KG1 (cell line): ENCODE data around the gene HPSE.
"Not testable (repeated sequence)": the region's sequence is repeated elsewhere in the genome, so short reads cannot be mapped to it uniquely, and the experiment has no call there.

Experiments used
- DNase-seq: peaks from one replicate; lab custom pipeline; 2025; lab: John Stamatoyannopoulos, UW

The HPSE gene

DNA sequence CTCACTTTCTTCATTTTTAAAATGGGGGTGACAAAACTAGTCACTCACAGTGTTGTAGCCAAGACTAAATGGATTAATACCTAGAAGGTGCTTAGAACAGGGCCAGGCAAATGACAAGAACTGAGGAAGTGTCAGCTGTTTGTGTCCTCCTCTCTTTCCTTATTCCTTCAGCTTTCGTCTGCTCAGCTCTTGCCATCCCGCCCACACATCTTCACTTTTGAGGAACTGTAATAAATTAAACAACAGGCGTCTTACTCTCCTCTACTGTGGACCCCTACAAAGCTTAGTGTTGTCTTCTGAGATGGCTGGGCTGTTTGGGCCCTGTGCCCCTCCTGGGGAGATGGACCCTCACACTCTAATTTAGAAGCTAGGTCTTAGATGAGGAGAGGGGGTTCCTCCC, 2.7 kb downstream of the HPSE start:
- DNase-seq: no peak

GRCh38 chr4:83329521-83330110, 5.0 kb downstream of the HPSE start:
- no peak for DNase-seq

GRCh38 chr4:83328521-83329187, 6.0 kb downstream of the HPSE start:
- no peak for DNase-seq

DNA sequence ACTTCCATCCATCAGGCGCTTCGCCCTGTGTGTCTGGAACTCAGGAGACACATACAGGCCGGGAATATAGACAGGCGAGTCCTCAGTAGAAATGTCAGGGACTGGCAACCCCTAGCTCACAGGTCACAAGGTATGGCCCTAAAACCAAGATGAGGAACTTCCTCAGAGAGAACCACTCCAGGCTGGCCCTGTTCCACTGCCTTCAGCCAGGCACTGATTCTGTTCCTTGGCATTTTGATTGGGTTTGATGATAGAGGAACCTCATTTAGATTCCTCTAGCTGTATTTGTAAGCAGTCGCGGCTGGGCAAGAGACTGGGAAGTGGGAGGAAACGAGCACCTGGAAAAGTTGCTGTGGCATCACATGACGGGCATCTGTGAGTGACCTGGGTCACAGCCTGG, 8.1 kb downstream of the HPSE start:
- no peak for DNase-seq

- DNase-seq: not testable (repeated sequence)
Measured at GRCh38 chr4:83325306-83325705, 9.3 kb downstream of the HPSE start.

- no peak for DNase-seq
Measured at GRCh38 chr4:83323136-83323535, 11.5 kb downstream of the HPSE start.

- peak; percentile 65 for DNase-seq
Measured at GRCh38 chr4:83320548-83320947, 14.1 kb downstream of the HPSE start.

- DNase-seq: no peak
Measured at GRCh38 chr4:83318666-83319065, 16.0 kb downstream of the HPSE start.

- DNase-seq: no peak
Measured at GRCh38 chr4:83317671-83318070, 17.0 kb downstream of the HPSE start.

DNA sequence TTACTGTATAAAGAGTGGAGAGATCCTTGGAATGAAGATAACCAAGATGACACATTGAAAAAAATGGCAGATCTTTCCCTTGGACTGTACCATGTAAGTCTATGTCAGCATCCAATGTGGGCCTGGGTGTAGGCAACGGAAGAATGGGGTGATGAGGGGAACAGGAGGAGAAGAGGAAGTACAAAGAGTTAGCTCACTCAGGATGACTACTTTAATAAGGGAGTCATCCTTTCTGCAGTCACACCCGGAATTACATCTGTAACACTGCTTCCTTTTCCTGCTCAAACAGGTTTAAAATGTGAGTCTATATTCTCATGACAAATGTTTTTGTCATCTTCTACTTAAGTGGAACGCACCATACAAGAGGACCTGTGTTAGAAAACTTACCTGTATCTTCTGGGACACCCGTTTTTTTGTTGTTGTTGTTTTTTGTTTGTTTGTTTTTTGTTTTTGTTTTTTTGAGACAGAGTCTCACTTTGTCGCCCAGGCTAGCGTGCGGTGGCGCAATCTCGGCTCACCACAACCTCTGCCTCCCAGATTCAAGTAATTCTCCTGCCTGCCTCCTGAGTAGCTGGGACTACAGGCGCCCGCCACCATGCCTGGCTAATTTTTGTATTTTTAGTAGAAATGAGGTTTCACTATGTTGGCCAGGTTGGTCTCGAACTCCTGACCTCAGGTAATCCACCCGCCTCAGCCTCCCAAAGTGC, 18.0 kb downstream of the HPSE start:
- no peak for DNase-seq

GRCh38 chr4:83315341-83315870, 19.2 kb downstream of the HPSE start:
- no peak for DNase-seq

DNA sequence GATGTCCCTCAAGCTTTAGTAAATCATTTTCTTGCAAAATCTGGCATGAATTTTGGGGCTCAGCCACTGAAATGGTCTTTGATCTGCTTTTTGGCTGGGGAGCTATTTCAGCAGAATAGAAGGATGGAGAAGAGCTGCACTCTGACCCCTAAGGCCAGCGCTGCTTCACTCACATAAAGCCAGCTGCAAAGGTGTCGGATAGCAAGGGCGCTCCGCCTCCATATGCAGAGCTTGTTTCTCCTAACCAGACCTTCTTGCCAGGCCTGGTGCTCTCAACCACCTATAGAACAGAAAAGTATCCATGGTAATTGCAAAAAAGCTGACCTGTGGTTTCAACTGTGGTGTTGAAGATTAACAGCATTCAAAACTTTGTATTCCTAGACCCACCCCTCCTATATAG, 26.0 kb downstream of the HPSE start:
- DNase-seq: no peak

DNA sequence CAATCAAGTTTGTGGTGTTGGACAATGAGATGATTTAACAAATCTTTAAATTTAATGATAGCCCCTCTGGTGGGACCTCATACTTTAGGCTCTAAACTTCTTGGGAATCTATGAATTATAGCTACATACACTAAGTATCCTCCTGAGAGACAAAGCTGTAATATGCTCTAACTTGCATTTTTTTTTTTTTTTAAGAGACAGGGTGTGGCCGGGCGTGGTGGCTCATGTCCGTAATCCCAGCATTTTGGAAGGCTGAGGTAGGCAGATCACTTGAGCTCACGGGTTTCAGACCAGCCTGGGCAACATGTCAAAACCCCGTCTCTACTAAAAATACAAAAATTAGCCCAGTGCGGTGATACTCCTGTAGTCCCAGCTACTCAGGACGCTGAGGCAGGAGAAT, 26.7 kb downstream of the HPSE start:
- DNase-seq: no peak

GRCh38 chr4:83305187-83305586, 29.5 kb downstream of the HPSE start:
- no peak for DNase-seq

DNA sequence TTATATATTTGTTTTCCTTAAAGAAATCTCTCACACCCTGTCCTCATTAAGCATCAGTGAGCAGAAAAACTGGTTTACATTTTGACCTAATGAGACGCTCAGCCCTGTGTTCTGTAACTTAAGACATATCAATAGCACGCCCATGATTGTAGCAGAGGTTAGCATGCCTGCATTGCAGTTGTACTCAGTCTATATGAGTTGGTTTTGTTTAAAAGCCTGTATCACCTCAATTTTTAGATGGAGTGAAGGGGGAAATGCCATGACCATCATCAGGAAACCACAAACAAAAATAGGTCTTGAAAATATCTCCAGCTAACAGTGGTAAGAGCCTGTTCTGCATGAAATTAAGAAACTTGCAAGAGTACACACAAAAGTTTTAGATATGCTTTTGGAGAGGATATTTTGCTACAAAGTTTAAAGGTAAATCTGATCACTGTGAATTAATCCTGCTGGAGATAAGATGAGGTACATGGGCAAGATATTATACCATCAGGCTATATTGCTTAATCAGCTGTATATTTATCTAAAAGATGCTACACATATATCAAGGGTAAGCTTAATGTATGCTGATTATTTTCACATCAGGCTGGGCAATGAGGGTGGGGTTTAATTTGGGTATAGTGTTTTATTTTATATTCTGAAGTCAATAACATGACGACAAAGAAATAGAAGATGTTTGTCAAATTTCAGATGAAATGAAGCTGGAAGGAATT, 36.9 kb downstream of the HPSE start:
- DNase-seq: peak; percentile 36

DNA sequence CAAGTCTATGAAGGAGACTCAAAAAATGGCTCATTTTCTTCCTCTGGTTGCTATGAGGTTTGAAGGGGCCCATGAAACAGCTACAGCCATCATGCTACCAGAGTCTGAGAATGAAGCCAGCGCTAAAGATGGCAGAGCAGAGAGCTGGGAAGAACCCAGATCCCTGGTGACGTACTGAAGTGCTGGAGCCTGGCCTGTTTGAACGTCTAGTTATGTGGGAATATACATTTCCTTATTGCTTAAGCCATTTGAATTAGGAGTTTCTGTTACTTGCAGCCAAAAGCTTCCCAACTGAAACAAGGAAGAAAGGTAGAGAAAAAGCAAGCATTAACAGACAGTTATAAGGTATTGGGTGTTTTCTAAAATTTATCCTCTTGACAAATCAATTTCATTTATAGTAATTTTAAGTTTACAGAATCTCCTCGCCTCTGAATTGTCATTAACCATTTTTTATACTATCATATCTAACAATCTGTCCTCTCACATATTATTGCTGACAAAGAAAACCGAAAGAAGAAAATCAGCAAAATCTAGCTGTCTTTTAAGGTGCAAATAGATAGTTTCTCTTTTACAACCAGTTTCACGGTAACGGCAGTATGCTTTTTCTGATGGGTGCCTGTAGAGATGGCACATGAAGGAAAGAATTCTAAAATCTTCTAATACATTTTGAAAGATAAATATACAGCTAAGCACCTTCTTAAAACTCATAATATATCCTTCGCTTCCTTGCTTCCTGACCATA, 41.2 kb downstream of the HPSE start:
- no peak for DNase-seq

- not testable (repeated sequence) for DNase-seq
Measured at GRCh38 chr4:83290059-83290774, 44.4 kb downstream of the HPSE start.

- not testable (repeated sequence) for DNase-seq
Measured at GRCh38 chr4:83288381-83288780, 46.3 kb downstream of the HPSE start.

GRCh38 chr4:83285055-83285407, 49.6 kb downstream of the HPSE start:
- peak; percentile 66 for DNase-seq

DNA sequence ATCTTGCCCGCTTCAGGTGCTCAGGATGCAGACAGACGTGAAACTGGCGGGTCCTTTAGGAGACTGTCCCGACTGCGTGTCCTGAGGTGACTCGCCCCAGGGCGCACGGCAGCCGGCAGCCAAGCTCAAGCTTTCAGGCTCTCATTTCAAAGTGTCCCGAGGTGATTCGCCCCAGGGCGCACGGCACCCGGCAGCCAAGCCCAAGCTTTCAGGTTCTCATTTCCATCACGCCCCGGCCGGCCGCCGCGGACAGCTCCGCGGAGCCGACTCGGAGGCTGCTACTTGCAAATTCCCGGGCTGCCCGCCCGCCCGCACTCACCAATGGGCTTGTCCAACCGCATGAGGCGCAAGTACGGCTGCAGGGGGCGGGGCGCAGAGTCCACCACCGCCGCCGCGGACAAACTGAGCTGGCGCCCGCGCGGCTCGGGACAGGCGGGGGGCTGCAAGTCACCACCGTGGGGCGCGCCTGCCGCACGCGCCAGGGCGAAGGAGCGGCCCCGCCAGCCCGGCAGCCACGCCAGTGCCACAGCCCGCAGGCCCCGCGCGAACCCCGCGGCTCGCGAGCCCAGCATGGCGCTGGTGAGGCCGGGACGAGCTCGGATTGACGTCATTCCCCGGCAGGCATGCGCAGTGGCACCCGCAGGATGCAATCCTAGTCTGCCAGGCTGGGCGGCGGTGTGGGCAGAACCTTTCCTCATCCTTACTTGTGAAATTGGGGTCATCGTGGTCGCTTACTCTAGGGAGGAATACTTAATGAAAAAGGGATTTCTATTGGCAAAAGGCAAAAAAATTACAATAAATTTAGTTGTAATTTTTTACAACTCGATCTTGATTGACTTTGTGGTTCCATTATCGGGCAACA, 50.2 kb downstream of the HPSE start, which contains the start of gene COQ2:
COQ2 (minus strand) TSS at position 606 of the 862 bp plus-strand sequence; CDS start at position 572, 34 bp downstream.
- DNase-seq: peak; percentile 86
